Measurements from ENCODE around the gene SLC9B2. TPM values are rescaled to one million over a fixed set of nuclear protein-coding genes. Genes with fewer than 3 reads are reported as not detected.

SLC9B2 gene
- total RNA-seq, 4 donors from 2014 or later, result 16.9 to 56.1 (median 24.7) TPM

GRCh38 chr4:103105558-103106356 lies 29.2 kb upstream of the SLC9B2 start:
- TF ChIP-seq CTCF (IDR thresholded peaks at IDR 0.05), result no peak
- DNase-seq (ENCODE audit: low spot score) (no peak), ATAC-seq (ENCODE audit: low FRiP score) (no peak)

- no peak for TF ChIP-seq CTCF (IDR thresholded peaks at IDR 0.05)
- ATAC-seq (ENCODE audit: low FRiP score) (no peak), DNase-seq (ENCODE audit: low spot score) (no peak)
Observed at GRCh38 chr4:103104886-103105285, 28.3 kb upstream of the SLC9B2 start.

GRCh38 chr4:103100691-103101090 lies 24.1 kb upstream of the SLC9B2 start:
- DNase-seq (ENCODE audit: low spot score) (no peak), ATAC-seq (ENCODE audit: low FRiP score) (no peak)
- TF ChIP-seq CTCF (IDR thresholded peaks at IDR 0.05), result no peak

GRCh38 chr4:103099691-103100392 lies 23.3 kb upstream of the SLC9B2 start, which contains the start of gene BDH2:
TSS of gene BDH2 (minus strand) at chr4:103099834. CDS start at chr4:103096254, 3,580 bp downstream.
- DNase-seq (ENCODE audit: low spot score) (no peak), ATAC-seq (ENCODE audit: low FRiP score) (peak; percentile 96)
- peak in 1 of 3 donors; percentile 30 for TF ChIP-seq CTCF (IDR thresholded peaks at IDR 0.05)

GRCh38 chr4:103098756-103099440 lies 22.3 kb upstream of the SLC9B2 start:
- DNase-seq (ENCODE audit: low spot score), result no peak
- TF ChIP-seq CTCF (IDR thresholded peaks at IDR 0.05), result no peak
- no peak for ATAC-seq (ENCODE audit: low FRiP score)

GRCh38 chr4:103098341-103098740 lies 21.8 kb upstream of the SLC9B2 start:
- DNase-seq (ENCODE audit: low spot score) (no peak), ATAC-seq (ENCODE audit: low FRiP score) (peak; percentile 8)
- TF ChIP-seq CTCF (IDR thresholded peaks at IDR 0.05), result no peak
